NCI-H2171 treated with DMSO at 0.1 percent for 48 hours (cell line): ENCODE data around the gene DDAH1.

Experiments used
- DNase-seq: peaks from one replicate; lab custom pipeline; 2025; lab: John Stamatoyannopoulos, UW

Gene DDAH1

GRCh38 chr1:85440612-85441011 is 24.3 kb downstream of the DDAH1 start:
- no peak for DNase-seq

- no peak for DNase-seq
Measured at GRCh38 chr1:85438353-85438752, 26.6 kb downstream of the DDAH1 start.

GRCh38 chr1:85437139-85437538 is 27.8 kb downstream of the DDAH1 start:
- DNase-seq = no peak

GRCh38 chr1:85433096-85433495 is 31.9 kb downstream of the DDAH1 start:
- DNase-seq = no peak

- DNase-seq = peak; percentile 10
Measured at GRCh38 chr1:85428471-85429089, 36.4 kb downstream of the DDAH1 start.

GRCh38 chr1:85427849-85428248 is 37.1 kb downstream of the DDAH1 start:
- DNase-seq = no peak

GRCh38 chr1:85427331-85427730 is 37.6 kb downstream of the DDAH1 start:
- DNase-seq = no peak

- DNase-seq = no peak
Measured at GRCh38 chr1:85421179-85421578, 43.8 kb downstream of the DDAH1 start.

GRCh38 chr1:85420199-85420598 is 44.8 kb downstream of the DDAH1 start:
- no peak for DNase-seq

- no peak for DNase-seq
Measured at GRCh38 chr1:85417876-85418275, 47.1 kb downstream of the DDAH1 start.

- peak; percentile 39 for DNase-seq
Measured at GRCh38 chr1:85417017-85417416, 47.9 kb downstream of the DDAH1 start.

GRCh38 chr1:85413169-85413568 is 51.8 kb downstream of the DDAH1 start:
- DNase-seq = no peak

GRCh38 chr1:85411567-85412305 is 53.2 kb downstream of the DDAH1 start:
- DNase-seq = no peak

- no peak for DNase-seq
Measured at GRCh38 chr1:85409516-85409915, 55.4 kb downstream of the DDAH1 start.

GRCh38 chr1:85407746-85408377 is 57.1 kb downstream of the DDAH1 start:
- DNase-seq = no peak

GRCh38 chr1:85406887-85407533 is 57.9 kb downstream of the DDAH1 start:
- no peak for DNase-seq

- no peak for DNase-seq
Measured at GRCh38 chr1:85406081-85406480, 58.9 kb downstream of the DDAH1 start.

GRCh38 chr1:85404408-85404807 is 60.6 kb downstream of the DDAH1 start:
- DNase-seq = no peak

- no peak for DNase-seq
Measured at GRCh38 chr1:85398391-85399064, 66.4 kb downstream of the DDAH1 start.

- peak; percentile 41 for DNase-seq
Measured at GRCh38 chr1:85397490-85398032, 67.4 kb downstream of the DDAH1 start.

- DNase-seq = no peak
Measured at GRCh38 chr1:85396194-85396593, 68.8 kb downstream of the DDAH1 start.

- peak; percentile 53 for DNase-seq
Measured at GRCh38 chr1:85394130-85394529, 70.8 kb downstream of the DDAH1 start.
